ENCODE results near the gene UCN2. TPM values are rescaled to one million over a fixed set of nuclear protein-coding genes. Genes with fewer than 3 reads are reported as not detected.

Gene UCN2
- total RNA-seq, 1 experiment from 2014 or later, result 0.68 TPM

DNA sequence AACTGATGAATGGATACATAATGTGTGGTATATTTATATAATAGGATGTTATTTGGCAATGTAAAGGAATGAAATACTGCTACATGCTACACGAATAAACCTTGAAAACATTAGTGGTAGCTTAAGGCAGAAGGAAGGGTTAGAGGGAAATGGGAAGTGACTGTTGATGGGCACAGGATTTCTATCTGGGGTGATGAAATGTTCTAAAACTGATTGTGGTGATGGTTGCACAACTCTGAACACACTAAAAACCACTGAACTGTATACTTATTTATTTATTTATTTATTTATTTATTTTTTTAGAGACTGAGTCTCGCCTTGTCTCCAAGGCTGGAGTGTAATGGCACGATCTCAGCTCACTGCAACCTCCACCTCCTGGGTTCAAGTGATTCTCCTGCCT lies 34.8 kb downstream of the UCN2 start:
- Mint-ChIP-seq H3K27me3 (ENCODE audit: low read depth) (no peaks in the 10 kb centered on the region), H3K27ac (no peak overlapping the region), H3K36me3 (ENCODE audit: insufficient read depth in 1 of 3, low read depth in 3 of 3) (peaks cover 19 to 64% (median 49%) of the 10 kb centered on the region in 3 experiments; a peak in 6 of 7 replicates), H3K4me3 (no peak overlapping the region), H3K4me1 (no peaks in the 10 kb centered on the region), H3K9me3 (no peaks in the 10 kb centered on the region; a peak in 1 of 5 replicates)
- Histone ChIP-seq H4K8ac (replicated peaks; ENCODE audit: insufficient read length, low read depth, low read length) (no peak overlapping the region), H3K9me3 (ENCODE audit: control insufficient read depth, low read depth, low read length) (no peaks in the 10 kb centered on the region), H3K14ac (ENCODE audit: insufficient read depth, low read length) (no peak overlapping the region), H4K20me1 (ENCODE audit: control insufficient read depth, insufficient read depth, insufficient read length) (no peaks in the 10 kb centered on the region), H3K4ac (ENCODE audit: low read depth, low read length) (no peak overlapping the region), H2AFZ (ENCODE audit: low read length) (no peak overlapping the region), H3K27ac (ENCODE audit: insufficient read length, low read depth, low read length) (no peak overlapping the region), H3K23ac (ENCODE audit: insufficient read length, low read depth, low read length) (no peak overlapping the region), H2BK12ac (ENCODE audit: insufficient read length, low read depth, low read length) (no peak overlapping the region), H2BK15ac (ENCODE audit: low read depth, low read length) (no peak overlapping the region), H4K5ac (ENCODE audit: insufficient read length, low read depth, low read length) (no peak overlapping the region), H3K9ac (ENCODE audit: extremely low read depth, insufficient read length, low read length) (no peak overlapping the region), H2BK120ac (ENCODE audit: low read depth, low read length, poor library complexity, severe bottlenecking) (no peak overlapping the region), H3K56ac (ENCODE audit: insufficient read length, low read depth, low read length) (no peak overlapping the region), H3K18ac (ENCODE audit: insufficient read length, low read depth, low read length) (no peak overlapping the region), H2AK5ac (ENCODE audit: insufficient read length, low read length) (no peak overlapping the region), H3K23me2 (ENCODE audit: insufficient read length, low read depth, low read length, poor library complexity, severe bottlenecking) (no peaks in the 10 kb centered on the region), H3K27me3 (ENCODE audit: insufficient read depth, low read length) (no peaks in the 10 kb centered on the region), H3K79me1 (ENCODE audit: insufficient read depth, low read depth, low read length, poor library complexity, severe bottlenecking) (no peaks in the 10 kb centered on the region), H3K4me2 (ENCODE audit: insufficient read depth, insufficient read length, low read length) (no peak overlapping the region), H3T11ph (ENCODE audit: low read length) (no peak overlapping the region), H3K4me1 (ENCODE audit: insufficient read depth, low read length) (no peaks in the 10 kb centered on the region), H4K91ac (ENCODE audit: insufficient read length, low read depth, low read length) (no peak overlapping the region), H2BK5ac (ENCODE audit: insufficient read length, low read length) (no peak overlapping the region), H2BK20ac (ENCODE audit: low read depth, low read length, poor library complexity, severe bottlenecking) (no peak overlapping the region), H3K79me2 (ENCODE audit: insufficient read depth, low read length) (no peaks in the 10 kb centered on the region)
- no peak for DNase-seq
- no CpG with 5 or more reads among the region's 3 CpGs for WGBS (ENCODE audit: extremely low coverage, insufficient read length, low lambda C conversion rate)
- TF ChIP-seq, protein P1, sequence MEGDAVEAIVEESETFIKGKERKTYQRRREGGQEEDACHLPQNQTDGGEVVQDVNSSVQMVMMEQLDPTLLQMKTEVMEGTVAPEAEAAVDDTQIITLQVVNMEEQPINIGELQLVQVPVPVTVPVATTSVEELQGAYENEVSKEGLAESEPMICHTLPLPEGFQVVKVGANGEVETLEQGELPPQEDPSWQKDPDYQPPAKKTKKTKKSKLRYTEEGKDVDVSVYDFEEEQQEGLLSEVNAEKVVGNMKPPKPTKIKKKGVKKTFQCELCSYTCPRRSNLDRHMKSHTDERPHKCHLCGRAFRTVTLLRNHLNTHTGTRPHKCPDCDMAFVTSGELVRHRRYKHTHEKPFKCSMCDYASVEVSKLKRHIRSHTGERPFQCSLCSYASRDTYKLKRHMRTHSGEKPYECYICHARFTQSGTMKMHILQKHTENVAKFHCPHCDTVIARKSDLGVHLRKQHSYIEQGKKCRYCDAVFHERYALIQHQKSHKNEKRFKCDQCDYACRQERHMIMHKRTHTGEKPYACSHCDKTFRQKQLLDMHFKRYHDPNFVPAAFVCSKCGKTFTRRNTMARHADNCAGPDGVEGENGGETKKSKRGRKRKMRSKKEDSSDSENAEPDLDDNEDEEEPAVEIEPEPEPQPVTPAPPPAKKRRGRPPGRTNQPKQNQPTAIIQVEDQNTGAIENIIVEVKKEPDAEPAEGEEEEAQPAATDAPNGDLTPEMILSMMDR (conservative IDR thresholded peaks at IDR 0.05), result no peak
